Lung (tissue), 12 donors: ENCODE measurements around the gene PSD2. TPM values are rescaled to one million over a fixed set of nuclear protein-coding genes. Genes with fewer than 3 reads are reported as not detected.

Source experiments
- ATAC-seq: fragments of 200-7000 bp; cut with Tn5 transposase; one replicate; pipeline ENCODE4 v1.9.1; 2020; ENCODE audit warnings: moderate number of reproducible peaks; ENCODE audit not compliant: insufficient read depth, low FRiP score
- DNase-seq, 3 donors: peaks; one replicate each; pipeline ENCODE4 v3.0.0-alpha.2; 2013 to 2017
- H3K27ac ChIP-seq, 2 donors: one replicate each; pipeline ENCODE4 v1.5.1; 2013; ENCODE audit warnings: mild to moderate bottlenecking in 2 of 2, moderate library complexity in 2 of 2, control low read depth in 1 of 2, inconsistent platforms in 1 of 2, low read depth in 1 of 2, low read length in 1 of 2
- H3K27me3 ChIP-seq, 3 donors: one replicate each; pipeline ENCODE4 v1.5.1; 2013; ENCODE audit warnings: low read length in 2 of 3; ENCODE audit not compliant: control insufficient read depth in 3 of 3, insufficient read depth in 3 of 3
- H3K36me3 ChIP-seq, 4 donors: one replicate each; pipeline ENCODE4 v1.5.1; 2013; ENCODE audit warnings: low read length in 4 of 4, mild to moderate bottlenecking in 1 of 4, moderate library complexity in 1 of 4; ENCODE audit not compliant: control insufficient read depth in 4 of 4, insufficient read depth in 4 of 4
- H3K4me1 ChIP-seq, 5 donors: one replicate each; pipeline ENCODE4 v1.5.1; 2013; ENCODE audit warnings: low read length in 5 of 5, mild to moderate bottlenecking in 2 of 5, moderate library complexity in 1 of 5; ENCODE audit not compliant: control insufficient read depth in 5 of 5, insufficient read depth in 5 of 5
- H3K4me3 ChIP-seq: one replicate; pipeline ENCODE4 v1.5.1; 2013; ENCODE audit warnings: mild to moderate bottlenecking, control low read depth, moderate library complexity
- H3K9ac ChIP-seq, 2 donors: one replicate each; pipeline ENCODE4 v1.5.1; 2013; ENCODE audit warnings: low read length in 2 of 2, control low read depth in 1 of 2; ENCODE audit not compliant: insufficient read depth in 1 of 2
- H3K9me3 ChIP-seq, 4 donors: one replicate each; pipeline ENCODE4 v1.5.1; 2013; ENCODE audit warnings: low read length in 3 of 4, mild to moderate bottlenecking in 1 of 4, moderate library complexity in 1 of 4; ENCODE audit not compliant: control insufficient read depth in 4 of 4, insufficient read depth in 3 of 4
- WGBS, 2 donors: extraction: QIAGEN DNeasy Blood & Tissue Kit; methylation state at CpG; one replicate each; pipeline ENCODE4 v1.1.7; 2013; 5-methylcytosine and 5-hydroxymethylcytosine counted together
- polyA plus RNA-seq, 2 donors: library from polyadenylated mRNA; stranded (reverse); fragments of 200-250 nt; gene quantifications; one replicate each; pipeline ENCODE4 v1.2.1, GENCODE V29; 2013
- total RNA-seq, 2 donors: library from RNA; depleted of rRNA in 1 of 2; stranded (reverse); fragments of >200 nt in 1 of 2; gene quantifications; one replicate each; pipeline ENCODE4 v1.2.1, GENCODE V29; 2014 to 2021
- TF ChIP-seq, protein P1 (sequence below): IDR thresholded peaks from 2 replicates; pipeline ENCODE4 v1.5.1; 2012; ENCODE audit warnings: mild to moderate bottlenecking; ENCODE audit errors: control extremely low read depth, extremely low read depth
- donor health status: control.
- donor health status: control.
- donor health status: Bipolar disorder and iron deficiency.
- donor health status: healthy.
- donor health status: DM: yes; HTN: yes; CAD: no.

Gene PSD2
- total and polyA plus RNA-seq, 4 donors = 0.01 to 0.20 (median 0.05) TPM

DNA sequence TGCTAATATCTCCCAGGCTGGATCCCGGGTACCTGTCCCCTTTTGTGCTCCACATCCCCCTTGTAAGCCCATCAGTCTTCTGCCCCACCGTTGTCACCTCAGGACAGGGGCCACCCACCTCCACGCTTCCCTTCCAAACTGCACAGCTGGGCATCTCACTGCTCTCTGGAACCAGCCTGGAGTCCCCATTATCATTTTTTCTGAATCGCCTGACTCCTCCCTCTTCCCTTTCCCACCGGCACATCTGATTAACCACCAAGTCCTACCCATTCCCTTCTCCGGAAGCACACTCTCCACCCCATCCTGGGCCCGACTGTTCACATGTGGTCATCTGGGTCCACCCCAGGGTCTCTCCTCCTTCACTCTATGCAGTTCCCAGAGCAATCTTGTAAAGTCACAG is 53.9 kb downstream of the PSD2 start:
- TF ChIP-seq, protein P1, sequence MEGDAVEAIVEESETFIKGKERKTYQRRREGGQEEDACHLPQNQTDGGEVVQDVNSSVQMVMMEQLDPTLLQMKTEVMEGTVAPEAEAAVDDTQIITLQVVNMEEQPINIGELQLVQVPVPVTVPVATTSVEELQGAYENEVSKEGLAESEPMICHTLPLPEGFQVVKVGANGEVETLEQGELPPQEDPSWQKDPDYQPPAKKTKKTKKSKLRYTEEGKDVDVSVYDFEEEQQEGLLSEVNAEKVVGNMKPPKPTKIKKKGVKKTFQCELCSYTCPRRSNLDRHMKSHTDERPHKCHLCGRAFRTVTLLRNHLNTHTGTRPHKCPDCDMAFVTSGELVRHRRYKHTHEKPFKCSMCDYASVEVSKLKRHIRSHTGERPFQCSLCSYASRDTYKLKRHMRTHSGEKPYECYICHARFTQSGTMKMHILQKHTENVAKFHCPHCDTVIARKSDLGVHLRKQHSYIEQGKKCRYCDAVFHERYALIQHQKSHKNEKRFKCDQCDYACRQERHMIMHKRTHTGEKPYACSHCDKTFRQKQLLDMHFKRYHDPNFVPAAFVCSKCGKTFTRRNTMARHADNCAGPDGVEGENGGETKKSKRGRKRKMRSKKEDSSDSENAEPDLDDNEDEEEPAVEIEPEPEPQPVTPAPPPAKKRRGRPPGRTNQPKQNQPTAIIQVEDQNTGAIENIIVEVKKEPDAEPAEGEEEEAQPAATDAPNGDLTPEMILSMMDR = no peak
- Histone ChIP-seq H3K4me1 (peaks cover 0 to 7% (median 0%) of the 10 kb centered on the region in 5 donors), H3K27ac (no peak overlapping the region), H3K4me3 (no peak overlapping the region), H3K9me3 (peaks cover 0 to 3% (median 0%) of the 10 kb centered on the region in 4 donors), H3K36me3 (peaks cover 0 to 20% (median 5%) of the 10 kb centered on the region in 4 donors), H3K9ac (no peak overlapping the region), H3K27me3 (peaks cover 0 to 20% (median 4%) of the 10 kb centered on the region in 3 donors)
- no peak for DNase-seq
- 68 to 69% methylated on average over 7 of the region's 7 CpGs for WGBS, 2 donors
- ATAC-seq = no peak

DNA sequence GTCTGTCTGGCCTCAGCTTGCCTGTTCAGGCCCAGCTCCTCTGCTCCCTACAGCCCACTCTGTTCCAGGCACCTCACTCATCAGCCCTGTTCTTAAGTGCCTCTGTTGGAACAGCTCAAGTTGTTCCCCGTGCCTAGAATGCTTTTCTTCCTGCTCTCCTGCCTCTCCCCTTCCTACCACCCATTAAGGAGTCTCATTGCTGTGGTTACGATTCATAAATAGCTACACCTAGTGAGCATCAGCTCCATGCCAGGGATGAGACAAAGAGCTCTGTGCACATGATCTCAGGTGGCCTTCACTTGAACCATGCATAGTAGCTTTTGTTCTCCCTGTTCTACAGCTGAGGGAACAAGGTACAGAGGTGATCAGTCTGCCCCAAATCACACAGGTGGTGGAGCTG is 54.3 kb downstream of the PSD2 start:
- DNase-seq (no peak), ATAC-seq (no peak)
- Histone ChIP-seq H3K9me3 (peaks cover 0 to 3% (median 0%) of the 10 kb centered on the region in 4 donors), H3K9ac (no peak overlapping the region), H3K36me3 (peaks cover 0 to 20% (median 5%) of the 10 kb centered on the region in 4 donors), H3K27me3 (peaks cover 0 to 19% (median 2%) of the 10 kb centered on the region in 3 donors), H3K4me1 (peaks cover 0 to 7% (median 0%) of the 10 kb centered on the region in 5 donors), H3K4me3 (no peak overlapping the region), H3K27ac (no peak overlapping the region)
- TF ChIP-seq, protein P1 = no peak
- 50 to 76% methylated on average over 2 of the region's 2 CpGs for WGBS, 2 donors

DNA sequence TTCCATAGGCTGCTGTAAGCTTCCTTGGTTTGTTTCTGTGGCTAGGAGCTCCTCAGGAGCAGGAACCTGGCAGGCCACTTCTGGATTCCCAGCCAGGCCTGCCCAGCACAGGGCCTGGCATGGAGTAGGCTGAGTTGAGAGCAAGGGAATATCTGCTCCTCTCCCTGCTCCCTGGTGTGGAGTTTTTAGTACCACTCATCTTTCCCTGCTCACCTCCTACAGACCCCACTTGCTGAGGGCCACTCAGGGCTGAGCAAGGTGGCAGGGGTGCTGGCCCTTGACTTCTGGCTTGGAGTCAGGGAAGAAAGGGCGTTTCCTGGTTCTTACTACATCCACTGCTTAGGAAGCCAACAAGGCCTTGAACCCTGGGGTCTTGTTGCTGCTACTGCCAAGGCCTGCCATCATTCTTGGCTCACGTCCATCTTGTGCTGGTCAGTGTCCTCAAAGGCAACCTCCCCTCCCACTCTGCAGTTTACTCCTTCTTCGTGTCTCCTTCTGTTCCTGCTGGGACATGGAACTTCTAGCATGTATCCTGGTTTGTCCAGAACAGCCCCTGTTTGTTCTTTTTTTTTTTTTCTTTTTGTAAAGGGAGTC is 54.9 kb downstream of the PSD2 start:
- no peak overlapping the region for H3K9ac ChIP-seq
- TF ChIP-seq, protein P1 = no peak
- ATAC-seq (no peak), DNase-seq (no peak)
- peaks cover 0 to 25% (median 5%) of the 10 kb centered on the region in 4 donors for H3K36me3 ChIP-seq
- H3K27me3 ChIP-seq = peaks cover 0 to 15% (median 0%) of the 10 kb centered on the region in 3 donors
- H3K9me3 ChIP-seq = peaks cover 0 to 3% (median 0%) of the 10 kb centered on the region in 4 donors
- H3K4me3 ChIP-seq = no peak overlapping the region
- WGBS, 2 donors = 77 to 80% methylated on average over 3 of the region's 3 CpGs
- peaks cover 0 to 7% (median 0%) of the 10 kb centered on the region in 5 donors for H3K4me1 ChIP-seq
- no peak overlapping the region for H3K27ac ChIP-seq

DNA sequence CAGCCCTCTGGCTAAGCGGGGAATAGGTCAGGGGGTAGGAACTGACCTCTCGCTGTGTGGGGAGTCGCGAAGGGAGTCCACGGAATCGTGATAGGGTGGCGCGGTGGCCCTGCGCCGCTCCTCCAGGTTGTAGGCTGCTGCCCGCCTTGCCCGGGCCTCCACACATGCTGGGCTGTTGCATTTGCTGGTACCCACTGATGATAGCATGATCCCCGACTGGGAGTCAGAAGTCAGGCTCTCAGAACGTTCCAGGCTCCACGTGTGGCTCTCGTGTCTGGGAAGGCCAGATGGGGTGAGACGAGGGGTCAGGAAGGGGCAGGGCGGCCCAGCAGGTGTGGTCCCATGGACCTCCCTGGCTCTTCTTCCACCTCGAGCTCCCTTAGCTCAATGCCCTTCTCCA is 56.0 kb downstream of the PSD2 start:
- Histone ChIP-seq H3K4me3 (no peak overlapping the region), H3K27ac (no peak overlapping the region), H3K9ac (no peak overlapping the region), H3K36me3 (peaks cover 0 to 26% (median 5%) of the 10 kb centered on the region in 4 donors), H3K9me3 (peaks cover 0 to 3% (median 0%) of the 10 kb centered on the region in 4 donors), H3K27me3 (peaks cover 0 to 6% (median 0%) of the 10 kb centered on the region in 3 donors), H3K4me1 (peaks cover 0 to 7% (median 0%) of the 10 kb centered on the region in 5 donors)
- no peak for DNase-seq
- TF ChIP-seq, protein P1 = no peak
- WGBS, 2 donors = 96% methylated on average over 19 of the region's 19 CpGs
- no peak for ATAC-seq
